GM18909 (cell line): ENCODE results near the gene CFAP299.
A peak's percentile ranks its signal among the peaks of the same experiment; 100 is the strongest.
"Not testable (repeated sequence)": the region's sequence is repeated elsewhere in the genome, so short reads cannot be mapped to it uniquely, and the experiment has no call there.

ENCODE experiments used
- ATAC-seq: cut with Tn5 transposase; IDR thresholded peaks from one replicate; pipeline ENCODE4 v1.9.1; 2021; ENCODE audit warnings: mild to moderate bottlenecking; ENCODE audit not compliant: unreplicated experiment, poor library complexity

The CFAP299 gene

DNA sequence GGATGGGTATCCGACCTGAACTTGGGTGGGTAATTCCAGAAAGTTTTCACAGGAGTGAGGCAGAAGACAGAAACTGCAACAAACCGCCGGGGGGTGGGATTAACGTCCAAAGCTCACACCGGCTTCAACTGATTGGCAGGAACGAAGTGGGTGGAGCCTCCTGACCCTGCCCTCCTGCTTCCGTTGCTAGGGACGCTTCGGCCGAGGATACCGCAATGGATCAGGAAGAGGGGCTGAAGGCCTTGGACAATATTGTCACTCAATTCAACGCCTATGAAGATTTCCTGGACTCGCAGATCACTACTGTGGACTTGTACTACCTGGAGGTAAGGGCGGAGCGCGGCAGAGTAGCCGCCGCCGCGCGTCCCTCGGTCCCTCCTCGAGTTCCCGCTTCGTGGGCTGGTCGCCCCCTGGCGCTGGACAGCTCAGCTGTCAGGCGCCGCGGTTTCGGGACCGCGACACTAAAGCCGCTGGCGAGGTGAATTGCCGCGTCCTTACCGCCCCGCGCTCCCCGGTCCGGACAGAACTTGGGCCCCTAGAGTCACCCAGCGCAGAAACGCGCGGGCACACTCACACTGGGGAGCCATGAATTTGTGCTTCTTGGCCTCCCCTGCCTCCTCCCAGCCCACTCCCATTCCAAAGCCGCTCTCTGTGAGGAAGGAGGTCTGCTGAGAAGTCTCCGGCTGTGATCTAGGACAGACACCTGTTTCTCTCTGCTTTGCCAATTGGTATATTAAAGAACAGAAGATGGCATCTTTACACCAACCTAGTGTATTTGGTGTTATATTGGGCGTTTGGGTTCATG lies at the start of gene CFAP299:
Gene CFAP299 (plus strand): TSS at position 177 of the 805 bp plus-strand sequence.
- peak; percentile 99 for ATAC-seq

DNA sequence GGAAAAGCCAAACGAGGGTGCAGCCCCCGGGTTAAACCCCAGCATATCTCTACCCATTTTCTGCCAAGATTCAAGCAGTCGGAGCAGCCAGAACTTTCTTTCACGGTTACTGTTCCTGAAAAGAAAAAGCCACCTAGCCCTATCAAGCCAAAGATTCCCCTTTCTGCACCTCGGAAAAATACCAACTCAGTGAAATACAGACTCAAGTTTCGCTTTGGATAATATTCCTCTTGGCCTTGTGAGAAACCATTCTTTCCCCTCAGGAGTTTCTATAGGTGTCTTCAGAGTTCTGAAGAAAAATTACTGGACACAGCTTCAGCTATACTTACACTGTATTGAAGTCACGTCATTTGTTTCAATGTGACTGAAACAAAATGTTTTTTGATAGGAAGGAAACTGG lies 49.1 kb upstream of the CFAP299 start:
- no peak for ATAC-seq

DNA sequence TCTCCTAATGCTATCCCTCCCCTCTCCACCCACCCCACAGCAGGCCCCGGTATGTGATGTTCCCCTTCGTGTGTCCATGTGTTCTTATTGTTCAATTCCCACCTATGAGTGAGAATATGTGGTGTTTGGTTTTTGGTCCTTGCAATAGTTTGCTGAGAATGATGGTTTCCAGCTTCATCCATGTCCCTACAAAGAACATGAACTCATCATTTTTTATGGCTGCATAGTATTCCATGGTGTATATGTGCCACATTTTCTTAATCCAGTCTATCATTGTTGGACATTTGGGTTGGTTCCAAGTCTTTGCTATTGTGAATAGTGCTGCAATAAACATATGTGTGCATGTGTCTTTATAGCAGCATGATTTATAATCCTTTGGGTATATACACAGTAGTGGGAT lies 44.9 kb upstream of the CFAP299 start:
- not testable (repeated sequence) for ATAC-seq

GRCh38 chr4:80294206-80294605 lies 41.3 kb upstream of the CFAP299 start:
- no peak for ATAC-seq

- no peak for ATAC-seq
These were observed 40.2 kb upstream of the CFAP299 start for GRCh38 chr4:80295336-80295735.

DNA sequence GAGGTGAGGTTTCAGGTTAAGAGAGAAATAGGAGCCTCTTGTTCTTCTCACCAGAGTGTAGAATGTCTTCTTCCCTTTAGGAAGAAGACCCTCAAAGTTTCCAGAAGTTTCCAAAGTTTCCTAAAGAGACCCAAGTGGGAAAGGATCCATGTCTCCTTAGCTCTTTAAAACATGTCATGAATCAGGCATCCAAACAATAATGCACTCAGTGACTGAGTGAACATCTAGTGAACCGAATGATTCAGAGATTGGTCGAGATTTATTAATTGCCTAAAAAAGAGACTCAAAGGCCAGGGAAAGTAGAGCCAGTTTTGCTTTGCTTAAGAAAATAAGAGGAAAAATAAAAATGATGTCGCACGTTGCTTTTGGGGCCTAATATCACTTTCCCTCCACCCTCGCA lies 39.7 kb upstream of the CFAP299 start:
- no peak for ATAC-seq

GRCh38 chr4:80301884-80302283 lies 33.6 kb upstream of the CFAP299 start:
- ATAC-seq, result no peak

DNA sequence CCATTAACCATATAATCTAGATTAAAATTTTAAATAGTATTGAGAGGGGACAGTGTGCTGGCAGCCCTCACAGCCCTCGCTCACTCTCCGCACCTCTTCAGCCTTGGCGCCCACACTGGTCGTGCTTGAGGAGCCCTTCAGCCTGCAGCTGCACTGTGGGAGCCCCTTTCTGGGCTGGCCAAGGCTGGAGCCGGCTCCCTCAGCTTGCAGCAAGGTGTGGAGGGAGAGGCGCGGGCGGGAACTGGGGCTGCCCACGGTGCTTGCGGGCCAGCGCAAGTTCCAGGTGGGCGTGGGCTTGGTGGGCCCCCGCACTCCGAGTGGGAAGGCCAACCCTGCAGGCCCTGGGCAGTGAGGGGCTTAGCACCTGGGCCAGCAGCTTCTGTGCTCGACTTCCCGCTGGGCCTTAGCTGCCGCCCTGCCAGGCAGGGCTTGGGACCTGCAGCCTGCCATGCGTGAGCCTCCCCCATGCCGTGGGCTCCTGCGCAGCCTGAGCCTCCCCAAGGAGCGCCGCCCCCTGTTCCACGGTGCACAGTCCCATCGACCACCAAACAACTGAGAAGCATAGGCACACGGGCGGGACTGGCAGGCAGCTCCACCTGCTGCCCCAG lies 32.8 kb upstream of the CFAP299 start:
- ATAC-seq, result no peak

DNA sequence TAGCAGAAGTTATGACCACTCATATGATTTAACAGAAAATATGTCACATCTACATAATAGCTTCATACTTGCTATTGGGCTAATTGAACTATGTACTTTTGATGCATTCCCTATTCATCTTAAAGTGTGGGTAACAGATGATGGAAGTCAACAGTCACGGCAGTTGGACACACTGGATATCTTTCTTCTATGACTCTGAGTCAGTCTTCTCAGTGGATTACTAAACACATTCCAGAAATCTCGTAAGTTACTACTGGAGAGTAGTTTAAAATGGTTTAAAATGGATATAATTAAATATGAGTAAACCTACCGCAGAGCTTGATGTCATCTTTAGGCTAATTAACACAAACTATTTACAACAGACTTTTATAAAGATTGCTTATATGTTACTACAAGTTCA lies 30.1 kb upstream of the CFAP299 start:
- ATAC-seq, result no peak

- no peak for ATAC-seq
These were observed 29.3 kb upstream of the CFAP299 start for GRCh38 chr4:80306260-80306659.

- no peak for ATAC-seq
These were observed 28.3 kb upstream of the CFAP299 start for GRCh38 chr4:80307183-80307735.

GRCh38 chr4:80307774-80308465 lies 27.6 kb upstream of the CFAP299 start:
- no peak for ATAC-seq

GRCh38 chr4:80308466-80308822 lies 27.1 kb upstream of the CFAP299 start:
- no peak for ATAC-seq

GRCh38 chr4:80309294-80310004 lies 26.1 kb upstream of the CFAP299 start:
- no peak for ATAC-seq

DNA sequence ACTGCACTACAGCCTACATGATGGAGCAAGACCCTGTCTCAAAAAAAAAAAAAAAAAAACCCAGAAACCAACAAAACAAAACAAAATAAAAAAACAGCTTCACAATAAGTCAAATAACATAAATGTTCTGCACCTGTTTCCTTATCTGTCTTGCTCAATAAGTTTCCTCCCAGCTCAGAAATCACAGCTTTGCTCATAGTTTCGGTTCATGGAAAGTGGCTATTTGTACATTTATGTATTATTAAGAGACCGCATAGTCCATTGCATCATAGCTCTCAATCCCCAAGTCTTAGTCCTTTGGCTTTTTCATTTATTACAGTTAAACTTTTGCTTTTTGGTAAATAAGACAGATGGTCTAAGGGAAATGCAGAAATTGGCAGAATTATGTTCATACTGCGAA lies 24.4 kb upstream of the CFAP299 start:
- ATAC-seq, result no peak

DNA sequence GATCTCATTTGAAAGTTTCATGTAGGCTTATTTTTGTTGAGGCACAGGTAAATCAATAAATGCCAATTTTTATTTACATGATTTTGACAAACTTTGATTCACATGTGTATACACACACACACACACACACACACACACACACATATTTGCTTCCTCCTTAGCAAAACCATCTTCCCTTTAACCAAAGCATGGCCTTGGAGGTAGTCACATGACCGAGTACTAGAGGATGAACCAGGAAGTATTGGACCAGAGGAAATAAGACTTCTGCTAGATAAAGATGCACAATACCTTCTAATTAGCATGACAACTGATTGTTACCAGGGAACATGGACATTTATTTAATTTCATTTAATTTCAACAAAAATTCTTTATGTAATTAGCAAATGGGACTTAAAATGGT lies 23.4 kb upstream of the CFAP299 start:
- no peak for ATAC-seq

DNA sequence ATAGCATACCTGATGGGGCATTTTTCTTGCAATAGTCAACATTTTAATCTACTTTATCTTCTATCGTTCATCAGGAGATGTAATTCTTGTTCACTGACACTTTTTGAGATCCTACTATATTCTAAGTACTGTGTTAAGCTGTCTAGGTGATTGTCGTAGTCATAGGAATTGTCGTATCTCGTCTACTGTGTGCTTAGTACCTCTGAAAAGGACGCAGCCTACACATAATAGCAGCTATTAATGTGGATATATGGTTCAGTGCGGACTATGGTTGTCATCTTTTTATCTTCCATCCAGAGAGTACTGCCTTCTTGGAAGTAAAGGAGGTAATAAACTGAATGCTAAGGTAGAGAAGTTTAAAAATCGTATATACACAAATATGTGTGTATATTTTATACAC lies 21.9 kb upstream of the CFAP299 start:
- no peak for ATAC-seq

DNA sequence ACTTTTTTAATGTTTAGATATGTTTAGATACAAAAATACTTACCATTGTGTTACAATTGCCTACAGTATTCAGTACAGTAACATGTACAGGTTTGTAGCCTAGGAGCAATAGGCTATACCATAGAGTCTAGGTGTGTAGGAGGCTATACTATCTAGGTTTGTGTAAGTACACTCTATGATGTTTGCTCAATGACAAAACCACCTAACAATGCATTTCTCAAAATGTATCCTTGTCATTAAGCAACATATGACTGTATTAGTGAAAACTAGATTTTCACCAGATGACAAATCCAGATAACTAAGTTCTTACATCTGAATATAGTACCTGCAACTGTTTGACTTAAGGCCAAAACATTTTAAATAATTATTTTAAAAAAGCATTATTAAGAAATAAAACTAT lies 19.7 kb upstream of the CFAP299 start:
- ATAC-seq, result not testable (repeated sequence)

- ATAC-seq, result no peak
These were observed 14.2 kb upstream of the CFAP299 start for GRCh38 chr4:80321341-80321740.

- ATAC-seq, result no peak
These were observed 13.8 kb upstream of the CFAP299 start for GRCh38 chr4:80321776-80322175.

- no peak for ATAC-seq
These were observed 12.8 kb upstream of the CFAP299 start for GRCh38 chr4:80322716-80323115.
